ENCODE measurements around the gene PARD3B.

PARD3B gene

GRCh38 chr2:205628422-205628821 lies 1083.1 kb downstream of the PARD3B start:
- Histone ChIP-seq H3K27ac (ENCODE audit: poor library complexity, severe bottlenecking) (no peak overlapping the region), H3K36me3 (ENCODE audit: low read depth) (no peaks in the 10 kb centered on the region), H3K27me3 (ENCODE audit: insufficient read depth, poor library complexity, severe bottlenecking) (no peaks in the 10 kb centered on the region), H3K4me1 (ENCODE audit: insufficient read depth, poor library complexity, severe bottlenecking) (no peaks in the 10 kb centered on the region), H3K4me3 (ENCODE audit: severe bottlenecking) (no peak overlapping the region), H3K9me3 (ENCODE audit: severe bottlenecking) (no peaks in the 10 kb centered on the region)
- TF ChIP-seq, protein P1, sequence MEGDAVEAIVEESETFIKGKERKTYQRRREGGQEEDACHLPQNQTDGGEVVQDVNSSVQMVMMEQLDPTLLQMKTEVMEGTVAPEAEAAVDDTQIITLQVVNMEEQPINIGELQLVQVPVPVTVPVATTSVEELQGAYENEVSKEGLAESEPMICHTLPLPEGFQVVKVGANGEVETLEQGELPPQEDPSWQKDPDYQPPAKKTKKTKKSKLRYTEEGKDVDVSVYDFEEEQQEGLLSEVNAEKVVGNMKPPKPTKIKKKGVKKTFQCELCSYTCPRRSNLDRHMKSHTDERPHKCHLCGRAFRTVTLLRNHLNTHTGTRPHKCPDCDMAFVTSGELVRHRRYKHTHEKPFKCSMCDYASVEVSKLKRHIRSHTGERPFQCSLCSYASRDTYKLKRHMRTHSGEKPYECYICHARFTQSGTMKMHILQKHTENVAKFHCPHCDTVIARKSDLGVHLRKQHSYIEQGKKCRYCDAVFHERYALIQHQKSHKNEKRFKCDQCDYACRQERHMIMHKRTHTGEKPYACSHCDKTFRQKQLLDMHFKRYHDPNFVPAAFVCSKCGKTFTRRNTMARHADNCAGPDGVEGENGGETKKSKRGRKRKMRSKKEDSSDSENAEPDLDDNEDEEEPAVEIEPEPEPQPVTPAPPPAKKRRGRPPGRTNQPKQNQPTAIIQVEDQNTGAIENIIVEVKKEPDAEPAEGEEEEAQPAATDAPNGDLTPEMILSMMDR (IDR thresholded peaks at IDR 0.05; ENCODE audit: poor library complexity, severe bottlenecking), result no peak
- no peak for DNase-seq (ENCODE audit: low spot score)
- ATAC-seq (ENCODE audit: low read depth), result no peak

DNA sequence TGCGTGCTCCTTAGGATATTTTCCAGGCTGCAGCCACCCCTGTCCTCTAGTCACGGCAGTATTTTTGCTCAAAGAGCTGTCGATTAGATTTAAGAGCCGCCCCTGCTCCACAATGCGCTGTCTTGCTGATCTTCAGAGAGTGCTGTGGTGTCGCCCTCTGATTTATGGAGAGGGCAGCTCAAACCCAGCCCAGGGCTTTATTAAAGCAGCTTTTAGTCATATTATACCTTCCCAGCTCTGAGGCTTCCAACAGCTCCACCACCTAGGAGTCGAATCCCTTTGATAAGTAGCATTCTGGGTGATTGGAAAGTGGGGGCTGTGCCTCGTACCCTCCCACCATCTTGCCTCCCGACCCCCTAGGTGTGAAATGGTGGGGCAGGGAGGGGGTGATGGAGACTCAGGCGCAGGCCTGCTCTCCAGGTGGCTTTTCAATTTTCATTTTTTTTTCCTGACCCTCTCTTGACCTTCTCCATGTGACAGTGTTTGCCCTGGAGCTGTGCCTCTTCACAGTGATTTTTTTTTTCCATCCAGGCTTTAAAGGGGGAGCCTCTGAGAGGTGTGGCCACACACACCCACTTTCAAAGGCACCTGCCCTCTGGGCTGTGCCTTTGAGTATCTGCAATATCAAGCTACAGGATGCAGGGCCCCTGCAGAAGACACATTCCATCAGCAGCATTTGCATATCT lies 1084.0 kb downstream of the PARD3B start:
- ATAC-seq (ENCODE audit: low read depth) (no peak), DNase-seq (ENCODE audit: low spot score) (no peak)
- H3K36me3 ChIP-seq (ENCODE audit: low read depth), result no peaks in the 10 kb centered on the region
- no peak overlapping the region for H3K27ac ChIP-seq (ENCODE audit: poor library complexity, severe bottlenecking)
- TF ChIP-seq, protein P1 (IDR thresholded peaks at IDR 0.05; ENCODE audit: poor library complexity, severe bottlenecking), result no peak
- no peak overlapping the region for H3K4me3 ChIP-seq (ENCODE audit: severe bottlenecking)
- H3K4me1 ChIP-seq (ENCODE audit: insufficient read depth, poor library complexity, severe bottlenecking), result no peaks in the 10 kb centered on the region
- no peaks in the 10 kb centered on the region for H3K27me3 ChIP-seq (ENCODE audit: insufficient read depth, poor library complexity, severe bottlenecking)
- no peaks in the 10 kb centered on the region for H3K9me3 ChIP-seq (ENCODE audit: severe bottlenecking)

- TF ChIP-seq, protein P1 (IDR thresholded peaks at IDR 0.05; ENCODE audit: poor library complexity, severe bottlenecking), result no peak
- no peak for DNase-seq (ENCODE audit: low spot score)
- ATAC-seq (ENCODE audit: low read depth), result no peak
- Histone ChIP-seq H3K36me3 (ENCODE audit: low read depth) (no peaks in the 10 kb centered on the region), H3K4me1 (ENCODE audit: insufficient read depth, poor library complexity, severe bottlenecking) (no peaks in the 10 kb centered on the region), H3K27ac (ENCODE audit: poor library complexity, severe bottlenecking) (no peak overlapping the region), H3K4me3 (ENCODE audit: severe bottlenecking) (no peak overlapping the region), H3K27me3 (ENCODE audit: insufficient read depth, poor library complexity, severe bottlenecking) (no peaks in the 10 kb centered on the region), H3K9me3 (ENCODE audit: severe bottlenecking) (no peaks in the 10 kb centered on the region)
Measured at GRCh38 chr2:205633994-205634393, 1088.7 kb downstream of the PARD3B start.

GRCh38 chr2:205636549-205637319 lies 1091.5 kb downstream of the PARD3B start:
- H3K27ac ChIP-seq (ENCODE audit: poor library complexity, severe bottlenecking), result no peak overlapping the region
- H3K9me3 ChIP-seq (ENCODE audit: severe bottlenecking), result no peaks in the 10 kb centered on the region
- TF ChIP-seq, protein P1 (IDR thresholded peaks at IDR 0.05; ENCODE audit: poor library complexity, severe bottlenecking), result no peak
- H3K4me1 ChIP-seq (ENCODE audit: insufficient read depth, poor library complexity, severe bottlenecking), result no peaks in the 10 kb centered on the region
- H3K36me3 ChIP-seq (ENCODE audit: low read depth), result no peaks in the 10 kb centered on the region
- DNase-seq (ENCODE audit: low spot score), result no peak
- H3K4me3 ChIP-seq (ENCODE audit: severe bottlenecking), result no peak overlapping the region
- H3K27me3 ChIP-seq (ENCODE audit: insufficient read depth, poor library complexity, severe bottlenecking), result no peaks in the 10 kb centered on the region
- no peak for ATAC-seq (ENCODE audit: low read depth)

DNA sequence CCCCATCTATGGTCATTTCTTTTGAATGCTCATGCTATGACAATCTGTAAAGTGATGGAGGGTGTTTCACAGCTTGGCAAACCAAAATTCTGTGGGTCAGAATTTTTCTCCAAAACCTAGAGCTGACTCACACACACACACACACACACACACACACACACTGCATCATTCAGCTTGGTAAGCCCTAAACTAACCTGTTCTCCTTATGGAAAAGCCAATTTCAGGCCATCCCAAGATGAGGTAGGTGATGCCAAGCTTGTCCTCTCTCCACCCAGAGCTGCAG lies 1092.0 kb downstream of the PARD3B start:
- no peak for DNase-seq (ENCODE audit: low spot score)

More for the DNA sequence above, 1092.0 kb downstream of the PARD3B start:
- Histone ChIP-seq H3K9me3 (ENCODE audit: severe bottlenecking) (no peaks in the 10 kb centered on the region), H3K4me3 (ENCODE audit: severe bottlenecking) (no peak overlapping the region), H3K36me3 (ENCODE audit: low read depth) (no peaks in the 10 kb centered on the region), H3K27me3 (ENCODE audit: insufficient read depth, poor library complexity, severe bottlenecking) (no peaks in the 10 kb centered on the region), H3K4me1 (ENCODE audit: insufficient read depth, poor library complexity, severe bottlenecking) (no peaks in the 10 kb centered on the region), H3K27ac (ENCODE audit: poor library complexity, severe bottlenecking) (no peak overlapping the region)
- no peak for ATAC-seq (ENCODE audit: low read depth)
- TF ChIP-seq, protein P1 (IDR thresholded peaks at IDR 0.05; ENCODE audit: poor library complexity, severe bottlenecking), result no peak
